KMS-11 (cell line): Measurements from ENCODE around the gene ZNF76.

Experiments
- H2AFZ ChIP-seq: fragments of 200-600 bp; sonication (generic); 2 replicates; pipeline ENCODE4 v1.6.1; 2016; ENCODE audit warnings: antibody characterized with exemption, mixed run types, low read depth
- H3K27ac ChIP-seq: fragments of 200-600 bp; sonication (generic); 2 replicates; pipeline ENCODE4 v1.6.1; 2016; ENCODE audit warnings: mild to moderate bottlenecking, mixed run types
- H3K27me3 ChIP-seq: fragments of 200-600 bp; sonication (generic); 2 replicates; pipeline ENCODE4 v1.6.1; 2017; ENCODE audit warnings: mild to moderate bottlenecking, low read depth, mixed run types, moderate library complexity; ENCODE audit not compliant: insufficient read depth
- H3K36me3 ChIP-seq: fragments of 200-600 bp; sonication (generic); 2 replicates; pipeline ENCODE4 v1.6.1; 2017; ENCODE audit warnings: mild to moderate bottlenecking, mixed run types; ENCODE audit not compliant: insufficient read depth
- H3K4me1 ChIP-seq: fragments of 200-600 bp; sonication (generic); 2 replicates; pipeline ENCODE4 v1.6.1; 2016; ENCODE audit warnings: mild to moderate bottlenecking, low read depth, mixed run types; ENCODE audit not compliant: poor library complexity, severe bottlenecking
- H3K4me2 ChIP-seq: fragments of 200-600 bp; sonication (generic); 2 replicates; pipeline ENCODE4 v1.7.0; 2016; ENCODE audit warnings: mild to moderate bottlenecking, mixed run types
- H3K4me3 ChIP-seq: fragments of 200-600 bp; sonication (generic); IDR thresholded peaks from 2 replicates; pipeline ENCODE4 v1.6.1; 2017; ENCODE audit warnings: low read depth, low read length, mixed read lengths; ENCODE audit not compliant: insufficient read depth
- H3K79me2 ChIP-seq: fragments of 200-600 bp; sonication (generic); 2 replicates; pipeline ENCODE4 v1.6.1; 2016; ENCODE audit warnings: low read depth, mixed run types; ENCODE audit not compliant: insufficient read depth
- H3K9ac ChIP-seq: fragments of 200-600 bp; sonication (generic); 2 replicates; pipeline ENCODE4 v1.6.1; 2016; ENCODE audit warnings: mild to moderate bottlenecking, mixed run types
- H4K20me1 ChIP-seq: fragments of 200-600 bp; sonication (generic); 2 replicates; pipeline ENCODE4 v1.6.1; 2016; ENCODE audit warnings: mild to moderate bottlenecking, mixed run types; ENCODE audit not compliant: insufficient read depth
- CTCF ChIP-seq: fragments of 200-600 bp; sonication (generic); conservative IDR thresholded peaks from 2 replicates; pipeline ENCODE4 v1.6.1; 2017; ENCODE audit warnings: low read depth, mild to moderate bottlenecking, antibody characterized with exemption, low read length, moderate library complexity, mixed read lengths

Gene ZNF76

GRCh38 chr6:35310265-35310831, 50.8 kb downstream of the ZNF76 start:
- Histone ChIP-seq H3K27ac (no peak overlapping the region), H3K4me3 (no peak overlapping the region), H3K4me1 (peaks cover 7% of the 10 kb centered on the region), H3K4me2 (no peak overlapping the region), H3K36me3 (no peaks in the 10 kb centered on the region), H3K27me3 (no peaks in the 10 kb centered on the region), H4K20me1 (no peaks in the 10 kb centered on the region), H3K79me2 (peaks cover 5% of the 10 kb centered on the region; the same call in 1 of the 2 replicates), H3K9ac (no peak overlapping the region), H2AFZ (no peak overlapping the region)
- TF ChIP-seq CTCF = no peak

- Histone ChIP-seq H3K27ac (no peak overlapping the region), H3K27me3 (no peaks in the 10 kb centered on the region), H4K20me1 (no peaks in the 10 kb centered on the region), H3K36me3 (no peaks in the 10 kb centered on the region), H3K79me2 (peaks cover 5% of the 10 kb centered on the region; the same call in 1 of the 2 replicates), H3K4me1 (no peaks in the 10 kb centered on the region), H3K4me2 (no peak overlapping the region), H3K4me3 (no peak overlapping the region), H2AFZ (no peak overlapping the region), H3K9ac (no peak overlapping the region)
- no peak for TF ChIP-seq CTCF
Observed at GRCh38 chr6:35311390-35312075, 52.0 kb downstream of the ZNF76 start.

GRCh38 chr6:35312076-35312800, 52.7 kb downstream of the ZNF76 start:
- Histone ChIP-seq H3K9ac (no peak overlapping the region), H3K4me2 (no peak overlapping the region), H3K4me3 (no peak overlapping the region), H3K27ac (no peak overlapping the region), H3K4me1 (no peaks in the 10 kb centered on the region), H3K27me3 (no peaks in the 10 kb centered on the region), H4K20me1 (no peaks in the 10 kb centered on the region), H2AFZ (no peak overlapping the region), H3K79me2 (peaks cover 5% of the 10 kb centered on the region; the same call in 1 of the 2 replicates), H3K36me3 (no peaks in the 10 kb centered on the region)
- no peak for TF ChIP-seq CTCF

- Histone ChIP-seq H2AFZ (no peak overlapping the region), H4K20me1 (no peaks in the 10 kb centered on the region), H3K4me3 (no peak overlapping the region), H3K36me3 (no peaks in the 10 kb centered on the region), H3K27me3 (no peaks in the 10 kb centered on the region), H3K27ac (no peak overlapping the region), H3K4me2 (no peak overlapping the region), H3K9ac (no peak overlapping the region), H3K79me2 (peaks cover 5% of the 10 kb centered on the region; the same call in 1 of the 2 replicates), H3K4me1 (no peaks in the 10 kb centered on the region)
- no peak for TF ChIP-seq CTCF
Observed at GRCh38 chr6:35312807-35313206, 53.3 kb downstream of the ZNF76 start.
